GM19240 (cell line): ENCODE results near the gene ATXN1.

Experiments used
- DNase-seq: peaks from one replicate; pipeline ENCODE4 v3.0.0; 2011; ENCODE audit warnings: low spot score; ENCODE audit not compliant: insufficient read length

The ATXN1 gene

GRCh38 chr6:16674801-16675392 lies 86.4 kb downstream of the ATXN1 start:
- no peak for DNase-seq

GRCh38 chr6:16673011-16673797 lies 88.1 kb downstream of the ATXN1 start:
- DNase-seq = no peak

- DNase-seq = no peak
Measured at GRCh38 chr6:16671302-16672289, 89.7 kb downstream of the ATXN1 start.

- DNase-seq = no peak
Measured at GRCh38 chr6:16670617-16671051, 90.6 kb downstream of the ATXN1 start.

GRCh38 chr6:16670183-16670582 lies 91.1 kb downstream of the ATXN1 start:
- DNase-seq = no peak

GRCh38 chr6:16669227-16669626 lies 92.0 kb downstream of the ATXN1 start:
- no peak for DNase-seq

- no peak for DNase-seq
Measured at GRCh38 chr6:16667509-16667908, 93.8 kb downstream of the ATXN1 start.

- no peak for DNase-seq
Measured at GRCh38 chr6:16665992-16666391, 95.3 kb downstream of the ATXN1 start.

GRCh38 chr6:16665182-16665581 lies 96.1 kb downstream of the ATXN1 start:
- DNase-seq = no peak

- no peak for DNase-seq
Measured at GRCh38 chr6:16663901-16664300, 97.4 kb downstream of the ATXN1 start.

- no peak for DNase-seq
Measured at GRCh38 chr6:16660157-16660497, 101.1 kb downstream of the ATXN1 start.

GRCh38 chr6:16659466-16660156 lies 101.6 kb downstream of the ATXN1 start:
- no peak for DNase-seq

- DNase-seq = no peak
Measured at GRCh38 chr6:16658348-16659034, 102.8 kb downstream of the ATXN1 start.

GRCh38 chr6:16657768-16658167 lies 103.5 kb downstream of the ATXN1 start:
- DNase-seq = no peak

- DNase-seq = no peak
Measured at GRCh38 chr6:16656451-16656850, 104.8 kb downstream of the ATXN1 start.

- DNase-seq = no peak
Measured at GRCh38 chr6:16654701-16655100, 106.6 kb downstream of the ATXN1 start.

- DNase-seq = no peak
Measured at GRCh38 chr6:16653226-16653625, 108.0 kb downstream of the ATXN1 start.

GRCh38 chr6:16651871-16652270 lies 109.4 kb downstream of the ATXN1 start:
- DNase-seq = no peak

- no peak for DNase-seq
Measured at GRCh38 chr6:16649890-16650289, 111.4 kb downstream of the ATXN1 start.

GRCh38 chr6:16649241-16649640 lies 112.0 kb downstream of the ATXN1 start:
- DNase-seq = no peak

- DNase-seq = no peak
Measured at GRCh38 chr6:16648003-16648402, 113.3 kb downstream of the ATXN1 start.
